ENCODE results near the gene CCDC15.

DNA sequence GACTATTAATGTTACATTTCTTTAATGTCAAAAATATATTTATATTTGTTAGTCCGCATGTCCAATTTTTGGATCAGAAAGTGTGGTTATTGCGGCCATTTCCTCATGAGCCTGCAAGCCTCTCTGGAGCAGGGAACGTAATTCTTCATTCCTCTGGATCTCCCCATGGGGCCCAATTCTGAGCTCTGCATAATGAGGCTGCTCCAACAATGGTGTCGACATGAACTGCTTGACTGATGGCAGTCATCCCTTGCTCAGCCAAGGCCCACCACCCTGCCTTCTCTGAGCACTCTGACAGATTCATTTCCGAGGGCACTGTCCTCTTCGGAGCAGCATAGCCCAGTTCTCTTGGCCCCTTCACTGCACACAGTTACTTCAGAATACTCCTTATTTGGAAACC lies 15.0 kb upstream of the CCDC15 start:
- TF ChIP-seq, protein P1, sequence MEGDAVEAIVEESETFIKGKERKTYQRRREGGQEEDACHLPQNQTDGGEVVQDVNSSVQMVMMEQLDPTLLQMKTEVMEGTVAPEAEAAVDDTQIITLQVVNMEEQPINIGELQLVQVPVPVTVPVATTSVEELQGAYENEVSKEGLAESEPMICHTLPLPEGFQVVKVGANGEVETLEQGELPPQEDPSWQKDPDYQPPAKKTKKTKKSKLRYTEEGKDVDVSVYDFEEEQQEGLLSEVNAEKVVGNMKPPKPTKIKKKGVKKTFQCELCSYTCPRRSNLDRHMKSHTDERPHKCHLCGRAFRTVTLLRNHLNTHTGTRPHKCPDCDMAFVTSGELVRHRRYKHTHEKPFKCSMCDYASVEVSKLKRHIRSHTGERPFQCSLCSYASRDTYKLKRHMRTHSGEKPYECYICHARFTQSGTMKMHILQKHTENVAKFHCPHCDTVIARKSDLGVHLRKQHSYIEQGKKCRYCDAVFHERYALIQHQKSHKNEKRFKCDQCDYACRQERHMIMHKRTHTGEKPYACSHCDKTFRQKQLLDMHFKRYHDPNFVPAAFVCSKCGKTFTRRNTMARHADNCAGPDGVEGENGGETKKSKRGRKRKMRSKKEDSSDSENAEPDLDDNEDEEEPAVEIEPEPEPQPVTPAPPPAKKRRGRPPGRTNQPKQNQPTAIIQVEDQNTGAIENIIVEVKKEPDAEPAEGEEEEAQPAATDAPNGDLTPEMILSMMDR (IDR thresholded peaks at IDR 0.05): no peak
- TF ChIP-seq POLR2A (IDR thresholded peaks at IDR 0.05) (no peak), EP300 (IDR thresholded peaks at IDR 0.05) (no peak)

Data from ovary (tissue), 3 donors.